ENCODE measurements around the gene SEMA5B. TPM values are rescaled to one million over a fixed set of nuclear protein-coding genes. Genes with fewer than 3 reads are reported as not detected.

Gene SEMA5B
- total RNA-seq, 1 experiment from 2014 or later, result not detected

- intact Hi-C loops (cut with micrococcal nuclease; ENCODE audit: unreplicated experiment), result no loop called here
- no peaks in the 10 kb centered on the region for H3K36me3 Mint-ChIP-seq (ENCODE audit: insufficient read depth, unreplicated experiment)
- no peak overlapping the region for H3K4me3 Mint-ChIP-seq (ENCODE audit: low read depth, unreplicated experiment)
- no TSS peak for BruUV-seq (replicated peaks)
- no peak for TF ChIP-seq CTCF (IDR thresholded peaks at IDR 0.05; ENCODE audit: unreplicated experiment)
- H3K27ac Mint-ChIP-seq (ENCODE audit: unreplicated experiment), result no peak overlapping the region
- no peak for DNase-seq
- CTCF ChIA-PET, result no interaction called here
- no peaks in the 10 kb centered on the region for H3K9me3 Mint-ChIP-seq (ENCODE audit: low read depth, unreplicated experiment)
- no peaks in the 10 kb centered on the region for H3K4me1 Mint-ChIP-seq (ENCODE audit: low read depth, unreplicated experiment)
- H3K27me3 Mint-ChIP-seq (ENCODE audit: unreplicated experiment), result peaks cover 81% of the 10 kb centered on the region
These were observed 43.6 kb downstream of the SEMA5B start for GRCh38 chr3:122984007-122984406.

GRCh38 chr3:122982216-122983185, 45.1 kb downstream of the SEMA5B start:
- CTCF ChIA-PET, result interaction anchor here (0.6 kb wide), 1 partner anchor 979 kb away, joined by 5 read pairs; the partner anchor contains the start of gene CCDC14
- no TSS peak for BruUV-seq (replicated peaks)
- Mint-ChIP-seq H3K27ac (ENCODE audit: unreplicated experiment) (no peak overlapping the region), H3K4me1 (ENCODE audit: low read depth, unreplicated experiment) (peaks cover 9% of the 10 kb centered on the region), H3K36me3 (ENCODE audit: insufficient read depth, unreplicated experiment) (no peaks in the 10 kb centered on the region), H3K9me3 (ENCODE audit: low read depth, unreplicated experiment) (no peaks in the 10 kb centered on the region), H3K27me3 (ENCODE audit: unreplicated experiment) (peaks cover 74% of the 10 kb centered on the region), H3K4me3 (ENCODE audit: low read depth, unreplicated experiment) (no peak overlapping the region)
- DNase-seq, result no peak
- TF ChIP-seq CTCF (IDR thresholded peaks at IDR 0.05; ENCODE audit: unreplicated experiment), result no peak
- intact Hi-C loops (cut with micrococcal nuclease; ENCODE audit: unreplicated experiment), result no loop called here

- no peak for DNase-seq
- H3K36me3 Mint-ChIP-seq (ENCODE audit: insufficient read depth, unreplicated experiment), result no peaks in the 10 kb centered on the region
- BruUV-seq (replicated peaks), result no TSS peak
- no peak for TF ChIP-seq CTCF (IDR thresholded peaks at IDR 0.05; ENCODE audit: unreplicated experiment)
- CTCF ChIA-PET, result no interaction called here
- H3K27ac Mint-ChIP-seq (ENCODE audit: unreplicated experiment), result no peak overlapping the region
- H3K4me1 Mint-ChIP-seq (ENCODE audit: low read depth, unreplicated experiment), result peaks cover 20% of the 10 kb centered on the region
- H3K4me3 Mint-ChIP-seq (ENCODE audit: low read depth, unreplicated experiment), result no peak overlapping the region
- H3K9me3 Mint-ChIP-seq (ENCODE audit: low read depth, unreplicated experiment), result no peaks in the 10 kb centered on the region
- H3K27me3 Mint-ChIP-seq (ENCODE audit: unreplicated experiment), result peaks cover 50% of the 10 kb centered on the region
- intact Hi-C loops (cut with micrococcal nuclease; ENCODE audit: unreplicated experiment), result no loop called here
These were observed 48.4 kb downstream of the SEMA5B start for GRCh38 chr3:122979211-122979610.

- H3K9me3 Mint-ChIP-seq (ENCODE audit: low read depth, unreplicated experiment), result no peaks in the 10 kb centered on the region
- peaks cover 20% of the 10 kb centered on the region for H3K4me1 Mint-ChIP-seq (ENCODE audit: low read depth, unreplicated experiment)
- no peaks in the 10 kb centered on the region for H3K36me3 Mint-ChIP-seq (ENCODE audit: insufficient read depth, unreplicated experiment)
- CTCF ChIA-PET, result no interaction called here
- DNase-seq, result no peak
- BruUV-seq (replicated peaks), result no TSS peak
- peaks cover 50% of the 10 kb centered on the region for H3K27me3 Mint-ChIP-seq (ENCODE audit: unreplicated experiment)
- H3K4me3 Mint-ChIP-seq (ENCODE audit: low read depth, unreplicated experiment), result no peak overlapping the region
- H3K27ac Mint-ChIP-seq (ENCODE audit: unreplicated experiment), result no peak overlapping the region
- intact Hi-C loops (cut with micrococcal nuclease; ENCODE audit: unreplicated experiment), result no loop called here
- TF ChIP-seq CTCF (IDR thresholded peaks at IDR 0.05; ENCODE audit: unreplicated experiment), result no peak
These were observed 49.0 kb downstream of the SEMA5B start for GRCh38 chr3:122978569-122978968.

All from Calu3 (cell line).